HEK293 (cell line): ENCODE data around the gene CCDC9.

Experiments
- EGR2 ChIP-seq: fragments of 450-650 bp; formaldehyde crosslinking; IDR thresholded peaks from 2 replicates; pipeline ENCODE4 v1.5.1; 2016; ENCODE audit warnings: low read depth, missing biosample characterization, missing genetic modification characterization
- FEZF1 ChIP-seq: fragments of 450-650 bp; formaldehyde crosslinking; IDR thresholded peaks from 2 replicates; pipeline ENCODE4 v1.5.1; 2016; ENCODE audit warnings: missing biosample characterization, missing genetic modification characterization
- IKZF3 ChIP-seq: fragments of 450-650 bp; IDR thresholded peaks from 2 replicates; pipeline ENCODE4 v1.5.0; 2018; ENCODE audit warnings: missing biosample characterization, mild to moderate bottlenecking, missing genetic modification characterization, moderate library complexity
- PRDM10 ChIP-seq: fragments of 450-650 bp; formaldehyde crosslinking; IDR thresholded peaks from 2 replicates; pipeline ENCODE4 v1.5.1; 2016; ENCODE audit warnings: missing biosample characterization, missing genetic modification characterization
- PRDM4 ChIP-seq: fragments of 450-650 bp; formaldehyde crosslinking; IDR thresholded peaks from 2 replicates; pipeline ENCODE4 v1.5.1; 2017; ENCODE audit warnings: missing biosample characterization, missing genetic modification characterization
- SP3 ChIP-seq: fragments of 450-650 bp; formaldehyde crosslinking; IDR thresholded peaks from 2 replicates; pipeline ENCODE4 v1.5.1; 2016; ENCODE audit warnings: missing biosample characterization, missing genetic modification characterization
- ZEB2 ChIP-seq: fragments of 450-650 bp; formaldehyde crosslinking; IDR thresholded peaks from 2 replicates; pipeline ENCODE4 v1.5.1; 2016; ENCODE audit warnings: missing biosample characterization, missing genetic modification characterization
- ZFP41 ChIP-seq: fragments of 450-650 bp; formaldehyde crosslinking; IDR thresholded peaks from 2 replicates; pipeline ENCODE4 v1.5.1; 2016; ENCODE audit warnings: missing biosample characterization, missing genetic modification characterization, borderline replicate concordance
- ZNF292 ChIP-seq: fragments of 450-650 bp; formaldehyde crosslinking; IDR thresholded peaks from 2 replicates; pipeline ENCODE4 v1.5.1; 2016; ENCODE audit warnings: low read depth, missing biosample characterization, missing genetic modification characterization, borderline replicate concordance
- ZNF366 ChIP-seq: fragments of 450-650 bp; formaldehyde crosslinking; conservative IDR thresholded peaks from 2 replicates; pipeline ENCODE4 v1.5.1; 2016; ENCODE audit warnings: missing biosample characterization, missing genetic modification characterization
- ZNF398 ChIP-seq: fragments of 450-650 bp; formaldehyde crosslinking; IDR thresholded peaks from 2 replicates; pipeline ENCODE4 v1.5.1; 2017; ENCODE audit warnings: missing biosample characterization, missing genetic modification characterization
- ZNF449 ChIP-seq: fragments of 450-650 bp; formaldehyde crosslinking; IDR thresholded peaks from 2 replicates; pipeline ENCODE4 v1.5.1; 2017; ENCODE audit warnings: missing biosample characterization, mild to moderate bottlenecking, missing genetic modification characterization, moderate library complexity
- ZNF596 ChIP-seq: fragments of 450-650 bp; IDR thresholded peaks from 2 replicates; pipeline ENCODE4 v1.5.0; 2018; ENCODE audit warnings: missing biosample characterization, mild to moderate bottlenecking, missing genetic modification characterization, moderate library complexity
- ZNF600 ChIP-seq: fragments of 450-650 bp; formaldehyde crosslinking; IDR thresholded peaks from 2 replicates; pipeline ENCODE4 v1.5.1; 2016; ENCODE audit warnings: missing biosample characterization, missing genetic modification characterization
- ZNF692 ChIP-seq: fragments of 450-650 bp; formaldehyde crosslinking; IDR thresholded peaks from 2 replicates; pipeline ENCODE4 v1.5.1; 2016; ENCODE audit warnings: missing biosample characterization, missing genetic modification characterization
- ZNF777 ChIP-seq: fragments of 450-650 bp; formaldehyde crosslinking; IDR thresholded peaks from 2 replicates; pipeline ENCODE4 v1.5.1; 2017; ENCODE audit warnings: missing biosample characterization, missing genetic modification characterization, borderline replicate concordance
- TF ChIP-seq, protein P1 (sequence below): fragments of 450-650 bp; formaldehyde crosslinking; IDR thresholded peaks from 2 replicates; pipeline ENCODE4 v1.5.1; 2017; ENCODE audit warnings: missing biosample characterization, missing genetic modification characterization
- TF ChIP-seq, protein P2 (sequence below): fragments of 450-650 bp; formaldehyde crosslinking; conservative IDR thresholded peaks from 2 replicates; pipeline ENCODE4 v1.5.1; 2016; ENCODE audit warnings: low read depth, missing biosample characterization, missing genetic modification characterization

The CCDC9 gene

DNA sequence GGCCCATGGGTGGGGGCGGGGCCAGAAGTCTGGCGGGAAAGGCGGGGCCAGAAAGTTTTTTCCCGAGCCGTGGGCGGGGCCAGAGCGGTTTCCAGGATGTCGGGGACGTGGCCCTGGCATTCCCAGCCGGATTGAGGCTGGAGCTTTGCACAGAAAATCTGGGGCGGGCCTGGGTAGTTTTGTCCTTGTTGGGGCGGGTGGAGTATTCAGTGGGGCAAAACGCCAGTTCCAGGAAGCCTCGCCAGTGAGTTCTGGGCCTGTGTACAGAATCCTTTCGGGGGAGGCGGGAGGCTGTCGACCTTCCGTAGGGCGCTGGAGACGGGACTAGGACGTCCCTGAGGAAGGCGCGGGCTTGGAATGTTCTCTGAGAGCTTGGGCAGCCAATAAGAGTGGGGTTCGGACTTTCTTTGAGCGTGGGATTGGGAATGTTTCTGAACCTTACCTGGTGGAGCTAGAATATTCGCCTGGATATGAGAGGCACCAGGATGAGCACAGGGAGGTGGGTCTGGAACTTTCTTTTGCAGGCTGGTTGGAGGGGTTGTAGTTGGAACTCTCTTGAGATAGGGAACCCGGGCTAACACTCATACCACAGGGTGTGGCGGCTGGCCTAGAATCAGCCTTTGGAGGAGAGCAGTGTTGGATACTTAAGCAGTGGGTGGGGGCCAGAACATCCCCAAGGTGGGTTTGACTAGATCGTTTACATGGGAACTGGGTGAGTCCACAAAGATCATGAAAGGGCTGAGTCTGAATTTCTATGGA, 1.3 kb downstream of the CCDC9 start (continued):
- TF ChIP-seq ZNF449 (tag by site-specific recombination) (peak; percentile 65), SP3 (tag by site-specific recombination) (peak; percentile 55), ZNF600 (0 out of 2 replicates have a peak, but pooled peaks have one; percentile 24), FEZF1 (tag by site-specific recombination) (0 out of 2 replicates have a peak, but pooled peaks have one; percentile 24), ZNF398 (tag by site-specific recombination) (peak; percentile 64), ZNF692 (tag by site-specific recombination) (peak; percentile 29), IKZF3 (tag by site-specific recombination) (peak; percentile 91), PRDM10 (peak; percentile 67; the same call in 1 of the 2 replicates), ZNF292 (tag by site-specific recombination) (no peak), ZNF777 (tag by site-specific recombination) (peak; percentile 72; the same call in 1 of the 2 replicates), ZEB2 (0 out of 2 replicates have a peak, but pooled peaks have one; percentile 12), PRDM4 (peak; percentile 76; the same call in 1 of the 2 replicates), EGR2 (tag by site-specific recombination) (peak; percentile 14; the same call in 1 of the 2 replicates), ZNF596 (tag by site-specific recombination) (no peak), ZFP41 (tag by site-specific recombination) (no peak), ZNF366 (tag by site-specific recombination) (no peak)
- TF ChIP-seq, protein P1, sequence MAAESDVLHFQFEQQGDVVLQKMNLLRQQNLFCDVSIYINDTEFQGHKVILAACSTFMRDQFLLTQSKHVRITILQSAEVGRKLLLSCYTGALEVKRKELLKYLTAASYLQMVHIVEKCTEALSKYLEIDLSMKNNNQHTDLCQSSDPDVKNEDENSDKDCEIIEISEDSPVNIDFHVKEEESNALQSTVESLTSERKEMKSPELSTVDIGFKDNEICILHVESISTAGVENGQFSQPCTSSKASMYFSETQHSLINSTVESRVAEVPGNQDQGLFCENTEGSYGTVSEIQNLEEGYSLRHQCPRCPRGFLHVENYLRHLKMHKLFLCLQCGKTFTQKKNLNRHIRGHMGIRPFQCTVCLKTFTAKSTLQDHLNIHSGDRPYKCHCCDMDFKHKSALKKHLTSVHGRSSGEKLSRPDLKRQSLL (tag by site-specific recombination) = peak; percentile 94
- TF ChIP-seq, protein P2, sequence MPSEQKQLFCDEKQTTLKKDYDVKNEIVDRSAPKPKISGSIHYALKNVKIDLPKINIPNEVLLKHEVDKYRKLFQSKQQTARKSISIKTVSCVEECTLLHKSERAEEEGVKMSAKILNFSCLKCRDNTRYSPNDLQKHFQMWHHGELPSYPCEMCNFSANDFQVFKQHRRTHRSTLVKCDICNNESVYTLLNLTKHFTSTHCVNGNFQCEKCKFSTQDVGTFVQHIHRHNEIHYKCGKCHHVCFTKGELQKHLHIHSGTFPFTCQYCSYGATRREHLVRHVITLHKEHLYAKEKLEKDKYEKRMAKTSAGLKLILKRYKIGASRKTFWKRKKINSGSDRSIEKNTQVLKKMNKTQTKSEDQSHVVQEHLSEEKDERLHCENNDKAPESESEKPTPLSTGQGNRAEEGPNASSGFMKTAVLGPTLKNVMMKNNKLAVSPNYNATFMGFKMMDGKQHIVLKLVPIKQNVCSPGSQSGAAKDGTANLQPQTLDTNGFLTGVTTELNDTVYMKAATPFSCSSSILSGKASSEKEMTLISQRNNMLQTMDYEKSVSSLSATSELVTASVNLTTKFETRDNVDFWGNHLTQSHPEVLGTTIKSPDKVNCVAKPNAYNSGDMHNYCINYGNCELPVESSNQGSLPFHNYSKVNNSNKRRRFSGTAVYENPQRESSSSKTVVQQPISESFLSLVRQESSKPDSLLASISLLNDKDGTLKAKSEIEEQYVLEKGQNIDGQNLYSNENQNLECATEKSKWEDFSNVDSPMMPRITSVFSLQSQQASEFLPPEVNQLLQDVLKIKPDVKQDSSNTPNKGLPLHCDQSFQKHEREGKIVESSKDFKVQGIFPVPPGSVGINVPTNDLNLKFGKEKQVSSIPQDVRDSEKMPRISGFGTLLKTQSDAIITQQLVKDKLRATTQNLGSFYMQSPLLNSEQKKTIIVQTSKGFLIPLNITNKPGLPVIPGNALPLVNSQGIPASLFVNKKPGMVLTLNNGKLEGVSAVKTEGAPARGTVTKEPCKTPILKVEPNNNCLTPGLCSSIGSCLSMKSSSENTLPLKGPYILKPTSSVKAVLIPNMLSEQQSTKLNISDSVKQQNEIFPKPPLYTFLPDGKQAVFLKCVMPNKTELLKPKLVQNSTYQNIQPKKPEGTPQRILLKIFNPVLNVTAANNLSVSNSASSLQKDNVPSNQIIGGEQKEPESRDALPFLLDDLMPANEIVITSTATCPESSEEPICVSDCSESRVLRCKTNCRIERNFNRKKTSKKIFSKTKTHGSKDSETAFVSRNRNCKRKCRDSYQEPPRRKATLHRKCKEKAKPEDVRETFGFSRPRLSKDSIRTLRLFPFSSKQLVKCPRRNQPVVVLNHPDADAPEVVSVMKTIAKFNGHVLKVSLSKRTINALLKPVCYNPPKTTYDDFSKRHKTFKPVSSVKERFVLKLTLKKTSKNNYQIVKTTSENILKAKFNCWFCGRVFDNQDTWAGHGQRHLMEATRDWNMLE (tag by site-specific recombination) = no peak
